ENCODE measurements around the gene PCDHA9. TPM values are rescaled to one million over a fixed set of nuclear protein-coding genes. Genes with fewer than 3 reads are reported as not detected.

Gene PCDHA9
- total RNA-seq, 4 donors from 2014 or later: 0.37 to 1.00 (median 0.58) TPM

Other genes starting within 250 kb of the PCDHA9 start
- gene CD14, start 215.2 kb upstream of the PCDHA9 start, total RNA-seq: 10 to 100 TPM in 3 of 4 donors, 1 to 10 TPM in 1; 3.6 to 92.4 (median 45.6) TPM
- 10 to 100 TPM in 3 of 4 donors, under 1 TPM in 1; 0.75 to 99.2 (median 40.2) TPM for gene TMCO6, start 208.9 kb upstream of the PCDHA9 start, total RNA-seq
- gene NDUFA2, start 200.8 kb upstream of the PCDHA9 start, total RNA-seq: 100 to 1,000 TPM in 2 of 4 donors, 10 to 100 TPM in 2; 70.8 to 586 (median 90.7) TPM
- gene IK, start 200.6 kb upstream of the PCDHA9 start, total RNA-seq: 100 to 1,000 TPM in 2 of 4 donors, 10 to 100 TPM in 2; 70.8 to 147 (median 100) TPM
- gene WDR55, start 183.5 kb upstream of the PCDHA9 start, total RNA-seq: 10 to 100 TPM; 33.3 to 76.6 (median 36.1) TPM
- gene DND1, start 174.8 kb upstream of the PCDHA9 start, total RNA-seq: 1 to 10 TPM in 3 of 4 donors, under 1 TPM in 1; 0.40 to 4.9 (median 2.3) TPM
- 10 to 100 TPM; 39.6 to 51.6 (median 43.9) TPM for gene HARS1, start 157.0 kb upstream of the PCDHA9 start, total RNA-seq
- 10 to 100 TPM; 30.3 to 60.6 (median 41.4) TPM for gene HARS2, start 156.9 kb upstream of the PCDHA9 start, total RNA-seq
- gene ZMAT2, start 147.9 kb upstream of the PCDHA9 start, total RNA-seq: 10 to 100 TPM in 3 of 4 donors, 1 to 10 TPM in 1; 6.7 to 41.3 (median 23.1) TPM
- gene PCDHA1, start 62.2 kb upstream of the PCDHA9 start, total RNA-seq: under 1 TPM in 1 of 4 donors, not detected in 3; 0.14 TPM
- gene PCDHA2, start 53.5 kb upstream of the PCDHA9 start, total RNA-seq: under 1 TPM in 2 of 4 donors, not detected in 2; 0.14 to 0.32 TPM
- 1 to 10 TPM in 1 of 4 donors, under 1 TPM in 2, not detected in 1; 0.32 to 8.8 (median 0.41) TPM for gene PCDHA3, start 47.3 kb upstream of the PCDHA9 start, total RNA-seq
- 1 to 10 TPM in 3 of 4 donors, under 1 TPM in 1; 0.79 to 7.9 (median 2.4) TPM for gene PCDHA4, start 41.3 kb upstream of the PCDHA9 start, total RNA-seq
- under 1 TPM in 2 of 4 donors, not detected in 2; 0.79 to 0.96 TPM for gene PCDHA5, start 26.8 kb upstream of the PCDHA9 start, total RNA-seq
- 1 to 10 TPM in 2 of 4 donors, under 1 TPM in 1, not detected in 1; 0.64 to 3.0 (median 1.2) TPM for gene PCDHA6, start 20.4 kb upstream of the PCDHA9 start, total RNA-seq
- 1 to 10 TPM in 2 of 4 donors, under 1 TPM in 1, not detected in 1; 0.37 to 1.4 (median 1.1) TPM for gene PCDHA7, start 14.1 kb upstream of the PCDHA9 start, total RNA-seq
- gene PCDHA8, start 7.2 kb upstream of the PCDHA9 start, total RNA-seq: 1 to 10 TPM in 1 of 4 donors, under 1 TPM in 1, not detected in 2; 0.79 to 1.2 TPM
- under 1 TPM in 2 of 4 donors, not detected in 2; 0.68 to 0.79 TPM for gene PCDHA10, start 7.5 kb downstream of the PCDHA9 start, total RNA-seq
- gene PCDHA11, start 20.6 kb downstream of the PCDHA9 start, total RNA-seq: 1 to 10 TPM in 1 of 4 donors, under 1 TPM in 1, not detected in 2; 0.48 to 1.2 TPM
- gene PCDHA12, start 26.9 kb downstream of the PCDHA9 start, total RNA-seq: under 1 TPM in 3 of 4 donors, not detected in 1; 0.55 to 0.80 (median 0.64) TPM
- gene PCDHA13, start 33.7 kb downstream of the PCDHA9 start, total RNA-seq: under 1 TPM in 2 of 4 donors, not detected in 2; 0.32 to 0.55 TPM
- gene PCDHAC1, start 77.9 kb downstream of the PCDHA9 start, total RNA-seq: under 1 TPM in 3 of 4 donors, not detected in 1; 0.37 to 0.82 (median 0.48) TPM
- under 1 TPM in 2 of 4 donors, not detected in 2; 0.41 to 0.48 TPM for gene PCDHAC2, start 118.1 kb downstream of the PCDHA9 start, total RNA-seq
- gene PCDHB1, start 203.0 kb downstream of the PCDHA9 start, total RNA-seq: not detected
- 1 to 10 TPM in 3 of 4 donors, under 1 TPM in 1; 0.80 to 1.9 (median 1.2) TPM for gene PCDHB2, start 246.2 kb downstream of the PCDHA9 start, total RNA-seq

Data from transverse colon (tissue), 4 donors.